Activated naive CD4-positive, alpha-beta T cell treated with anti-CD3 and anti-CD28 coated beads, Interleukin-2, amount 50 U/mL, for 24 hours (primary cell): Measurements from ENCODE around the gene TGFB3.
A peak's percentile ranks its signal among the peaks of the same experiment; 100 is the strongest.

Experiments
- H3K27ac Mint-ChIP-seq: one replicate; pipeline ENCODE4 v1.8.0; 2021; ENCODE audit warnings: mild to moderate bottlenecking, mixed read lengths
- H3K27me3 Mint-ChIP-seq: one replicate; pipeline ENCODE4 v1.8.0; 2021; ENCODE audit warnings: mixed read lengths
- H3K36me3 Mint-ChIP-seq: one replicate; pipeline ENCODE4 v1.8.0; 2021; ENCODE audit warnings: mixed read lengths
- H3K4me1 Mint-ChIP-seq: one replicate; pipeline ENCODE4 v1.8.0; 2021; ENCODE audit warnings: mixed read lengths
- H3K4me3 Mint-ChIP-seq: one replicate; pipeline ENCODE4 v1.8.0; 2021; ENCODE audit warnings: mild to moderate bottlenecking, mixed read lengths
- H3K9me3 Mint-ChIP-seq: one replicate; pipeline ENCODE4 v1.8.0; 2021; ENCODE audit warnings: mixed read lengths

TGFB3 gene

DNA sequence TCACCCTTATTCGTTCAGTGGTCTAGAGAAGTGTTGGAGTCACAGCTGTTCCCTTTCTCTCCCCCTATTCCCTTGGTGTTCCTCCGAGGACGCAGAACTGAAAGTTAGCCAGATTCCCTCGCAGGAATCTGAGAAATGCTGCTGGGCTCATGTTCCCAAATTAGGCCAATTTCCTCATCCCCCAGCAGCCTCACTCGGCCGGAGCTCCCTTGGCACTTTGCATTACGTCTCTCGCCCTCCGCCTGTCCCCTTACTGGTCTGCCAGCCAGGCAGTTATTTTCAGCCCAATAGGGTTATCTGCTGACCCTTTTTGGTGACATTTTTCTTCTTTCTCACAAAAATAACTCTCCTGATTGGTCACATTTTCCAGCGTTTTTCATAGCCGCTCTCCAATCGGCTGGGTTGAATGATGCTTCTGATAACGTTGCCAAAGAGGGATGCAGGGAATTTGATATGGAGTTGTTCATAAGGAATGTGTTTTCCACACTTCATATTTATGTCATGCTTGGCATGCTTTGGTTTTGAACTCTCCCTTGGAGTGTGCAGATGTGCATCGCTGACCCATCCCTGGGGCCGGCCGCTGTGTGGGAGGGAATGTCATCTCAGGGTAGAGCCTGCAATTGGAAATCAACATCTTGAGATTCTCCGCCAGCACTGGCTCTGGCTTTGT is 13.7 kb upstream of the TGFB3 start:
- H3K36me3 Mint-ChIP-seq: peaks cover 32% of the 10 kb centered on the region
- H3K27me3 Mint-ChIP-seq: no peaks in the 10 kb centered on the region
- no peaks in the 10 kb centered on the region for H3K4me1 Mint-ChIP-seq
- H3K27ac Mint-ChIP-seq: no peak overlapping the region
- H3K4me3 Mint-ChIP-seq: no peak overlapping the region
- H3K9me3 Mint-ChIP-seq: no peaks in the 10 kb centered on the region

DNA sequence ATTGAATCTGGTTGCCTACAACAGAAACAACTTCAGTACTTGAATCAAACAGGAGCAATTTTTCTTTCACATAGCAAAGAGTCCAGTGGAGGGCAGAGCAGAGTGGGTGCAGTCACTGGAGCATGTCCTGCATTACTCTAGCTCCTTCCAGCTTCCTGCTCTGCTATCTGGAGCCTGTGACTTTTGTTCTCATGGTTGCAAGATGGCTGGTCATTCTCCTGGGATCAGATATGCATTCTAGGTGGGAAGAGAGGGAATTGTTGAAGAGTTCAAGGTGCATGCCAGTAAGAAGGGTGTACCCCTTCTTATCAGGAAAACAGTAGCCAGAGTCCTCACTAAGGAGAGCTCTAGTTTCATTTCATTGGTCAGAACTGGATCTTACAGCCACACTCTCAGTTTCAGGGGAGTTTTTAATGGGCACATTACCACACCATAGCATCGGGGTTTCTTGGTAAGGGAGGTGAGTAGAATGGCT is 11.8 kb upstream of the TGFB3 start:
- Mint-ChIP-seq H3K4me3 (no peak overlapping the region), H3K36me3 (peaks cover 26% of the 10 kb centered on the region), H3K9me3 (no peaks in the 10 kb centered on the region), H3K27me3 (no peaks in the 10 kb centered on the region), H3K27ac (no peak overlapping the region), H3K4me1 (no peaks in the 10 kb centered on the region)

DNA sequence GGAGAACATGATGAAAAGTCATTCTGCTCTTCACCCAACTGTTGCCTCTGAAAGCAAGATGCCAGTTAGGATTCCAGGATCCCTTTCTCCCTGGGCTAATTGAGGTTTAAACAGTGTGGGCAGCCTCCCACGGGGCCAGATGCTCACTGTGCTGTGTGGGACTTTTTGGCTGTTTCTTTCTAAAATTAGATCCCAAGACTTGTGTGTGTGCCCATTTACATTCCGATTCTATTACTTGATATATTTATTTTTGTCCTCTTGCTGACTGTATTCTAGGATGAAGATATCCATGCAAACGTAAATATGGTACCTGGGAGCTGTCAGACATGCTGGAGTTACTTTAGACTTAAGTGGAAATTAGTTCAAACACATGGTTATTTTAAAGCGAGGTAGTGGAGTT is 10.0 kb upstream of the TGFB3 start:
- peaks cover 1% of the 10 kb centered on the region for H3K4me1 Mint-ChIP-seq
- no peak overlapping the region for H3K27ac Mint-ChIP-seq
- H3K9me3 Mint-ChIP-seq: no peaks in the 10 kb centered on the region
- no peaks in the 10 kb centered on the region for H3K27me3 Mint-ChIP-seq
- no peak overlapping the region for H3K4me3 Mint-ChIP-seq
- H3K36me3 Mint-ChIP-seq: peaks cover 16% of the 10 kb centered on the region

DNA sequence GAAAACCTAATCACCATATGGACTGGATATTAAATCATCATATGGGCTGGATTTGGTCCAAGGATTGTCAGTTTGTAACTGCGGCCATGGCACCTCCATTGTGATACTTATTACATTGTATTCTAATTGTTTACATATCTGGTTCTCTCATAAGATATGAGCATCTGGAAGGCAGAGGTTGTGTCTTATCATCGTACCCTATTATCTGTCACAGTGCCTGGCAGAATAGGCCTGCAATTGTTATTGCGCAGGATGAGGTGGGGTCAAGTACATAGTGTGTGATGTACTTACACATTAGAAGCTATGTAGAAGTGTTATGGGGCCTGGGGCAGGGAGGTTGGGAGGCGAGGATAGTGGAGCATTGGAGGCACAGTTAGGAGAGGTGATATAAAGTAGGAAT is 8.5 kb upstream of the TGFB3 start:
- Mint-ChIP-seq H3K36me3 (peaks cover 10% of the 10 kb centered on the region), H3K27me3 (no peaks in the 10 kb centered on the region), H3K4me3 (no peak overlapping the region), H3K4me1 (peaks cover 12% of the 10 kb centered on the region), H3K9me3 (no peaks in the 10 kb centered on the region), H3K27ac (no peak overlapping the region)

DNA sequence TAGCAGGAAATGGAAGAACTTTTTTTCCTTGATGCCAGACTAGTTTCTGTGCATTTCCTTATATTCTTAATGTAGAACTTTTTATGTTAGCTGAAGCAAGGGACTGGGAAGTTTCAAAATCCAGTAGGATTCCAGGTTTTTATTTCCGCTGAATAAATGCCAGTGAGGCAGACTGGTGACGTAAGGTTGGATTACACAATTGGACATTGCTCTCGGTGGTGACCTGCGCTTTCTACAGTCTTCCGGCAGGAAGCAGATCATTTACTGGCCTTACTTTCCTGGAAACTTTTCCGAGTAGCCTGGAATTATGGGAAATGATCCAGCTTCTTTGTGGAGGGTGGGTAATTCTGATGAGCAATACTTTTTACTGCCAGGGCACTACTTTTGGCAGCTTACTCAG is 7.3 kb upstream of the TGFB3 start:
- Mint-ChIP-seq H3K36me3 (peaks cover 5% of the 10 kb centered on the region), H3K9me3 (no peaks in the 10 kb centered on the region), H3K4me3 (no peak overlapping the region), H3K27me3 (no peaks in the 10 kb centered on the region), H3K4me1 (peaks cover 18% of the 10 kb centered on the region), H3K27ac (no peak overlapping the region)

DNA sequence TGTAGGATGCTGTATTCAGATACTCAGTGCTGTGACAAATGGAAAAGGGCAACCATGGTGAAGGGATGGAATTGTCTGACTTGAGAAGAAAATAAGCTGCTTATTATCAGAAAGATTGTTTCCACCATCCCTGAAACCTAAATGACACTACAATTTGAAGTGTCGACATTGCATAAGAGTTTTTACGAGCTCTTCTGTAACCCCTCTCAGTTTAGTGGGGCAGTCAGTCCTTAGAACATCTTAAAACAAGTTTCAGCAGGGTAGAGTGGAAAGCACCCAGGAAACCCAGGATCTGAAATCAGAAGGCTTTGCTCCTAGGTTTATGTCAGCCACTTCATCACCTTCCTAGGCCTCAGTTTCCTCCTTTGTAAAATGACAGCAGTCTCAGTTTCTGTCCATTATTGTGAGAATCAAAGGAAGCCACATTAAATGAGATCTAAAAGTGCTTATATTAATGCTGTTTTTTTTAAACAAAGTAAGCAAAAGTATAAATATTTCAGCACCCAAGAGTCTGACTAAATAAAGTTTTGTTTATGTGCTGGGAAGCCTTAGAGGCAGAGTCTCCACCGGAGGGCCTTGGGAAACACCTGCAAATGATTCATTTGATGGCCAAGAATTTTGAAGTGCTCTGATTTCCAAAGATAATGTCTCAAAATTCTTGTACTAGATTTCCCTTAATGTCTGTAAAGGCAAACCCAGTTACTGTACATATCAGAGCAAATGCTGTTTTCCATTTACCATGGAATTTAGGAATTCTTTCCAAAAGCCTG is 5.6 kb upstream of the TGFB3 start:
- Mint-ChIP-seq H3K4me1 (peaks cover 18% of the 10 kb centered on the region), H3K4me3 (no peak overlapping the region), H3K36me3 (peaks cover 4% of the 10 kb centered on the region), H3K9me3 (no peaks in the 10 kb centered on the region), H3K27me3 (no peaks in the 10 kb centered on the region), H3K27ac (no peak overlapping the region)

DNA sequence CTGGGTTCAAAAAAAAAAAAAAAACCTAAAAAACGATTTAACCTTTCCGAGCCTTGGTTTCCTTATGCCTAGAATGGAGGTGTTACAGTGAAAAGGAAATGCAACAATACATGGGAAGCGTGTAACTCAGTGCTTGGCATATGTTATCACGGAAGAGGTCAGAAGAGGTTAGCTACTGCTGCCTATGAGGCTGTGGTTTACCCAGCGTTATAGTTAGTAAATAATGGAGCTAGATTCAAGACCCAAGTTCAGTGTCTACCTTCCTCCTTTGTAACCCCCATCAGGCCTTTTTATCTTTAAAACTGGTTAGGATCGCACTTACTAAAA is 4.6 kb upstream of the TGFB3 start:
- H3K9me3 Mint-ChIP-seq: no peaks in the 10 kb centered on the region
- H3K4me3 Mint-ChIP-seq: peak overlapping the region; percentile 88
- H3K36me3 Mint-ChIP-seq: peaks cover 2% of the 10 kb centered on the region
- H3K27me3 Mint-ChIP-seq: no peaks in the 10 kb centered on the region
- H3K4me1 Mint-ChIP-seq: peaks cover 24% of the 10 kb centered on the region
- no peak overlapping the region for H3K27ac Mint-ChIP-seq

DNA sequence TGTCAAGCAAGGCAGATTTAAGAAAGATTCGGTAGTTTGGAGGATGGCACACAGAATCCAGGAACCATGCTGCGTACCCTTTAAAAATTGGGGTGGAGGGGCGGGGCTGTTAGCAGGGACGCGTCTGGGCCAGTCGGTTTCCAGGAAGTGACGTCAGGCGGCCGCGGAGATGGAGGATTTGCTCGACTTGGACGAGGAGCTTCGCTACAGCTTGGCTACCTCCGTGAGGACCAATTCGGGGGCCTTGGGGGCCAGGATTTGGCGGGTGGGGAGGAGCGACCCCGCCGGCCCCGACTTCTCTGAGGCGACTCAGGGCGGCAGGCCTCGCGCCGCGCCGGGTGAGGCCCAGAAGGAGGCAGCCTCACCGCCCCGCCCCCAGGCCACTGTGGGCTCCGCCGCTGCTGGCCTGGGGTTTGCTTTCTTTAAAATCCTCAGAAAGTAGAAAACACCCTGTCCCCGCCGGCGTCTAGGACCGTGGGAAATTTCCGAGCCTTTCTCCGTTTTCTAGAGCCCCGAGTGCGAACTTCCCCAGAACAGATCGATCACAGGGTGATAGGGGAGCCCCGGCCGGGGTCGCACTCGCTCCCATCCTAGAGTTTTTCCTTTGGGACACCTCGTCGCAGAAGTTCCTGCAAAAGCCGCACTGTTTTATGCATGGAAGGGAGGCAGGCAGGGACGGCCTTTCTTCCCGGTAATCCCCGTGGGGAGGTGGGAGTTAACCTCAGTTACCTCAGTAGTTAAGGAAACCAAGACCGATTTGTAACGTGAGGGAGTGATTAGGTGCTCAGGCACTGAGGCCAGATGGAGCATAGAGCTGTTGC is 4.0 kb upstream of the TGFB3 start, which contains the start of gene IFT43:
Gene IFT43 (plus strand): TSS at position 146 of the 821 bp plus-strand sequence. CDS start 24 bp downstream, at position 170.
- no peaks in the 10 kb centered on the region for H3K27me3 Mint-ChIP-seq
- H3K36me3 Mint-ChIP-seq: peaks cover 2% of the 10 kb centered on the region
- H3K4me1 Mint-ChIP-seq: peaks cover 29% of the 10 kb centered on the region
- H3K4me3 Mint-ChIP-seq: peak within 1 kb of the TSS; percentile 88
- peak within 1 kb of the TSS; percentile 33 for H3K27ac Mint-ChIP-seq
- H3K9me3 Mint-ChIP-seq: no peaks in the 10 kb centered on the region

DNA sequence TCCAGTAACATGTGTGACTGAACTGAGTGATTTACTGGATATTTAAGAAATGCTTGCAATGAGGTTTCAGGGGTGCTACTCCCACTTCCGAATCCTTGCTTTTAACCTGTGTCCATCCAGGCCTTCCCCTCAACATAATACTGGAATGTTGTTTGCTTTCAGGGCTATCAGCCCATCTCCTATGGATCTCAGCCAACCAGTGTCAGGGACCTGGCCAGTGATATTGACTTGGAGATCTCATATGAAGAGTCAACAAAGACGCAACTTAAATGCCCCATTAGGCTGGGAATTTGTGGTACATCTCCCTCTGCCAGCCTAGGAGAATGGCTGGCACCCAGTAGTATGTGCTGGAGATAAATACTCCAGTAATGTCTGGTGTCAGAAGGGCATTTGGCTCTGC is 2.9 kb upstream of the TGFB3 start:
- Mint-ChIP-seq H3K9me3 (no peaks in the 10 kb centered on the region), H3K4me1 (peaks cover 38% of the 10 kb centered on the region), H3K27me3 (no peaks in the 10 kb centered on the region), H3K4me3 (peak overlapping the region; percentile 55), H3K27ac (peak overlapping the region; percentile 33), H3K36me3 (no peaks in the 10 kb centered on the region)

DNA sequence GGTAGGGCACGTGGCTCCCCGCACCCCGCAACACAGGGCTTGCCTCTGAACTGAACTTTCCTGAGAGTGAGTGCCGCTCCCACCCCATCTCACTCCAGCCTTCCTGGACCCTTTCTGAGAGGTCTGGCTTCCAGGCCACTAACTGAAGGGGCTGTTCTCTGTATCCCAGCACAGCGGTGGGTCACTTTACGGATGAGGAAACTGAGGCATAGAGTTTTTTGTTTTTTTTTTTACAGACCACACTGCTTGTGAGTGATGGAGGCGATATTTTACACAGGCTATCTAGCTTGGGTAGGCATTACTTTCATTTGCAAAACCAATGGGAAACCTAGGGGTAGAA is 1.2 kb upstream of the TGFB3 start:
- Mint-ChIP-seq H3K9me3 (no peaks in the 10 kb centered on the region), H3K4me3 (peak overlapping the region; percentile 78), H3K27ac (no peak overlapping the region), H3K27me3 (no peaks in the 10 kb centered on the region), H3K36me3 (no peaks in the 10 kb centered on the region), H3K4me1 (peaks cover 54% of the 10 kb centered on the region)

DNA sequence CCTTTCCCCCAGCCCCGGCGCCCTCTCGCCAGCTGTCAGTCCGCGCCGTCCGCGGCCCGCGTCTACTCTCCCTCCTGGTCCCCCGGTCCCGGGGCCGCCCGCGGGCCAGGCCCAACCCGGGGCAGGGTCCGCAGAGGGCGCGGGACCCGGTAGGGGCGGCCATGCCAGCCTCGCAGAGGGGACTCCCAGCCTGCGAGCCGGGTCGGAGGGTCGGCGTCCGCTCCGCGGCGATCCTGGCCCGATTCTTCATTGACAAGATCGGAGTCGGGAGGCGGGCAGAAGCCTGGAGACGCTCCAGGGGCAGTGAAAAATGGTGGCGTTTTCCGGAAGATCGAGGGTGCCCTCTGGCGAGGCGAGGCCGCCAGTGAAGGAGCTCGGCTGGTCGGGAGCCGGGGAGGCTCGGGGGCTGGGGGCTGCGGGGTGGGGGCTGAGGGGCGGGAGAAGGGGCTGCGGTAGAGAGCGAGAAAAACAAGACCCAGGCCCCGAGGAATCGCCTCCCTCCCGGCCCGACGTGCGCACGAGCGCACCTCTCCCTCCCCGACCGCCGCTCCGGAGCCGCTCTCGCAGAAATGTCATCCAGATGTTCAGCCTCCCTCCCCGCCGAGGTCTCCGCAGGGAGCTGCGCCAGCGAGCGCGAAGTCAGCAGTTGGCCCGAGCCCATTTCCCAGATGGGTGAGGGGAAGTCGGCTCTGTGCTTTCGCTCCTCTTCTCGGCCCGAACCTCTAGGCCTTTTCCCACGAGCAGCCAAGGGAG is 647 bp upstream of the TGFB3 start:
- peaks cover 54% of the 10 kb centered on the region for H3K4me1 Mint-ChIP-seq
- H3K27me3 Mint-ChIP-seq: no peaks in the 10 kb centered on the region
- peak overlapping the region; percentile 87 for H3K4me3 Mint-ChIP-seq
- no peaks in the 10 kb centered on the region for H3K36me3 Mint-ChIP-seq
- no peaks in the 10 kb centered on the region for H3K9me3 Mint-ChIP-seq
- H3K27ac Mint-ChIP-seq: peak overlapping the region; percentile 30

DNA sequence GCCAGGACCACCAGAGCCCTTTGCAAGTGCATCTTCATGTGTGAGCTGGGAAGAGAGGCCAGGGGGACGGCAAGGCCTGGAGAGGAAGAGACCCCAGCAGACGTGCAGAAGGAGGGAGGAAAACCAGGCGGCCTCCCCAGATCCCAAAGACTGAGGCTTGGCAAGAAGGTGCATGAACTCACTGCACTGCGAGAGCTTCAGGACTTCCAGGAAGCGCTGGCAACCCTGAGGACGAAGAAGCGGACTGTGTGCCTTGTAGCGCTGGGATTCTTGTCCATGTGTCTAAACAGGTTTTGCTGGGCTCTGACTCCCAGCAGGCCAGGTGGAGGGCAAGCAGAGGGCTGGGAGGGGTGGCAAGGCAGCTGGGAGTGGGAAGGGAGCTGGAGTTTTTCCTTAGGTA is 939 bp downstream of the TGFB3 start:
- Mint-ChIP-seq H3K27ac (no peak overlapping the region), H3K36me3 (no peaks in the 10 kb centered on the region), H3K4me1 (peaks cover 45% of the 10 kb centered on the region)

DNA sequence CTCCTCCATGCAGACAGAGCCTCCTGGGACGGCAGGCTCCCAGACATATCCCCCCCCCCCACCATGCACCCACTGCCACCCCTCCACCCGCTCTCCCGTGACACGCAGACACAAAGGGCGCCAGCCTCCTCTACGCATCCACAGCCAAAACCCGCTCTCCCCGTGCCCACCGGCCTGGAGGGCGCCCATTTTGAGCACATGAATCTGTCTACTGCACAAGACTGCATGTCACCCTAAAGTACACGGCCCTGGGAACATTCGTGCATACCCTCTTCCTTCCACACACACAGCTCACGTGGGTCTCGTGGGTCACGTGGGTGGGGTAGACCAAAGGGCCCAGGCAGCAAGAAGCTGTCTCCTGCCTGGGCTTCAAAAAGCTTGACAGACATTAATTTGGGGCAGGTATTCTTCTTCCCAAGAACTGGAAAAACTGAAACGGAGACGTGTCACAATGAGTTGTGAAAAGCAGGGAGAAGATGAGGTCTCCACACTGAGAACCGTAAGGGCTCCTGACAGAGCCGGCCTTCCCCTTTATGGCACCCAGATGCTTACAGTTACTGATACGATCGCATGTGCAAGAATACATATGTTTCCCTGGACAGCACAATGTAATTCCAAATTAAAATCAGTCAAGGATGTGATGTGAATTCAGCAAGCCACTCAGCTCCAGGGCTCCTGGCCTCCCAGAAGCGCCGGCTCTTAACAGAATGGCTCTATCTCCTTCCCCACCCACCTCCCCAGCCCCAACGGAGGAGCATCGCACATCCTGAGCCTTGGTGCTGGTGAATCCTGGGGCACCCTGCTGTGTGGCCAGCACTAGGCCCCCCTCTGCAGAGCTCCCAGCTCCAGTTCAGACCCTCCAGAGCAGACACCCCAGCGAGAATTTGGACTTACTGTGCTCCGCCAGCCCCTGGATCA is 1.9 kb downstream of the TGFB3 start:
- Mint-ChIP-seq H3K4me3 (peak overlapping the region; percentile 7), H3K4me1 (peaks cover 39% of the 10 kb centered on the region), H3K36me3 (no peaks in the 10 kb centered on the region), H3K27ac (peak overlapping the region; percentile 76), H3K27me3 (no peaks in the 10 kb centered on the region), H3K9me3 (no peaks in the 10 kb centered on the region)

More for the DNA sequence above, 939 bp downstream of the TGFB3 start:
- no peaks in the 10 kb centered on the region for H3K9me3 Mint-ChIP-seq
- no peaks in the 10 kb centered on the region for H3K27me3 Mint-ChIP-seq
- H3K4me3 Mint-ChIP-seq: peak overlapping the region; percentile 87

DNA sequence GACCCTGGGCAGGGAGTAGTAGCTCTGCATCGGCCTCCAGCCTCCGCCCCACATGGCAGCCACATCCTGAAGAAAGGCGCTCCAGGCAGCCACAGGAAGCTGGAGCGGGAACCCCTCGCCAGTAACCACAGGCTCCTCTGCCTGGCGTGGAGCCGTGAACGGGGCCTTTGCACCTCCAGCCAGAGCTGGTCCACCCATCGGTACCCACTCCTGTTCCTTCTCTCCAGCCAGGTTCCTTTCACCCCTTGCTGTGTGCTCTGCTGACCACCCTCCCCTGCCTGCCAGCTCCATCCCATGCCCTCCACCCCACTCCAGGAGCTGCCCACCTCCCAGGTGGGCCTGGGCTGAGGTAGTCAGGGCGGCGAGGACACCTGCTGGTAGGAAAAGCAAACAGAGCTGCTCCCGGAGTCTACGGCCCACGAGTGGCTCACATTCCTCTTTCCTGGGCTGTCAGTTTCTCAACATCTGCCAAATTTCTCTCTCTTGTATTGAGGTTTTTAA is 2.7 kb downstream of the TGFB3 start:
- Mint-ChIP-seq H3K4me1 (peaks cover 37% of the 10 kb centered on the region), H3K27me3 (no peaks in the 10 kb centered on the region), H3K36me3 (no peaks in the 10 kb centered on the region), H3K4me3 (peak overlapping the region; percentile 7), H3K9me3 (no peaks in the 10 kb centered on the region), H3K27ac (peak overlapping the region; percentile 76)
